ENCODE measurements around the gene ARHGEF28. TPM values are rescaled to one million over a fixed set of nuclear protein-coding genes. Genes with fewer than 3 reads are reported as not detected.

ARHGEF28 gene
- total and polyA plus RNA-seq, 12 donors = 0.62 to 3.4 (median 1.5) TPM

DNA sequence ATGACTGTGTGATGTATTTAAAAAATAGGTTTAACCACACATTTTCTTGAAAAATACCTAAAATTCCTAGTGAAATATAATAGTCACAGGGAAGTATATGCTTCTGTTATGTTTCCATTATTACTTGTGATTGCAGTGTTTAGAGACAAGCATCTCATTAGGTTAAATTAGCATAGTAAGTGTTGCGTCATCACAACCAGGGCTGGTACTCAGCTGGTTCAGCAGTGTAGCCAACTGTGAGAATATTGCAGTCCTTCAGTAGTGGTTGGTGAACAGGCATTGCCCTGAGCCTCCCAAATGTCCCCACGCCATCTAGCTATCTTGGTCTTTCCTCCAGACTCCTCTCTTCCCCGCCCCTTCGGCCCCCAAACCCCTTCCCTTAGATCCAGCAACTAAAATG lies 261.7 kb downstream of the ARHGEF28 start:
- no peak for DNase-seq
- TF ChIP-seq, protein P1, sequence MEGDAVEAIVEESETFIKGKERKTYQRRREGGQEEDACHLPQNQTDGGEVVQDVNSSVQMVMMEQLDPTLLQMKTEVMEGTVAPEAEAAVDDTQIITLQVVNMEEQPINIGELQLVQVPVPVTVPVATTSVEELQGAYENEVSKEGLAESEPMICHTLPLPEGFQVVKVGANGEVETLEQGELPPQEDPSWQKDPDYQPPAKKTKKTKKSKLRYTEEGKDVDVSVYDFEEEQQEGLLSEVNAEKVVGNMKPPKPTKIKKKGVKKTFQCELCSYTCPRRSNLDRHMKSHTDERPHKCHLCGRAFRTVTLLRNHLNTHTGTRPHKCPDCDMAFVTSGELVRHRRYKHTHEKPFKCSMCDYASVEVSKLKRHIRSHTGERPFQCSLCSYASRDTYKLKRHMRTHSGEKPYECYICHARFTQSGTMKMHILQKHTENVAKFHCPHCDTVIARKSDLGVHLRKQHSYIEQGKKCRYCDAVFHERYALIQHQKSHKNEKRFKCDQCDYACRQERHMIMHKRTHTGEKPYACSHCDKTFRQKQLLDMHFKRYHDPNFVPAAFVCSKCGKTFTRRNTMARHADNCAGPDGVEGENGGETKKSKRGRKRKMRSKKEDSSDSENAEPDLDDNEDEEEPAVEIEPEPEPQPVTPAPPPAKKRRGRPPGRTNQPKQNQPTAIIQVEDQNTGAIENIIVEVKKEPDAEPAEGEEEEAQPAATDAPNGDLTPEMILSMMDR (IDR thresholded peaks at IDR 0.05) = no peak
- no peaks in the 10 kb centered on the region for H3K27me3 ChIP-seq
- H3K9me3 ChIP-seq = no peaks in the 10 kb centered on the region
- peaks cover 0 to 14% (median 0%) of the 10 kb centered on the region in 9 donors for H3K36me3 ChIP-seq
- H3K4me3 ChIP-seq = no peak overlapping the region
- intact Hi-C loops (cut with DNase I) = no loop called here
- 92 to 96% methylated on average over 4 of the region's 4 CpGs for WGBS, 2 donors
- no peak overlapping the region for H3K27ac ChIP-seq
- ATAC-seq = no peak
- H3K4me1 ChIP-seq = no peaks in the 10 kb centered on the region

DNA sequence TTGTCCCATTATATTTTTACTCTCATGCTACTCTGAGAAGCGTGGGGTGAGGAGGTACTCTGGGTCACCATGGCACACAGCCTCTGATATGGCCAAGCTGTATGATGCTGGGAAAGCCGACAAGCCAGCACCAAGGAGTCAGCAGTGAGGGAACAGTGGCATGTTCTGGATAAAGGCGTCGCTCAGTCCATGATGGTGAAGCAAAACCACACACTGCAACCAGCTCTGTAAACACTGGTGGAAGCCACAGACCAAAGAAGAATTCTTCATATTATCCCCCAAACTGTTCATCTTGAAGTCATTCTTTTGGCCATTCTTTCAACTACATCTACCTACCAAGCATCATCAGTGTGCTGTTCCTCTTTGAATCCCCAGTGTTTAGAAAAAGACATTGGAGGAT lies 264.6 kb downstream of the ARHGEF28 start:
- TF ChIP-seq, protein P1 (IDR thresholded peaks at IDR 0.05) = no peak
- Histone ChIP-seq H3K36me3 (peaks cover 0 to 24% (median 0%) of the 10 kb centered on the region in 9 donors), H3K4me1 (no peaks in the 10 kb centered on the region), H3K4me3 (no peak overlapping the region), H3K27ac (no peak overlapping the region), H3K27me3 (peaks cover 0 to 5% (median 0%) of the 10 kb centered on the region in 7 donors), H3K9me3 (no peaks in the 10 kb centered on the region)
- intact Hi-C loops (cut with DNase I) = no loop called here
- no peak for ATAC-seq
- no peak for DNase-seq
- WGBS, 2 donors = 95 to 96% methylated on average over 4 of the region's 4 CpGs

DNA sequence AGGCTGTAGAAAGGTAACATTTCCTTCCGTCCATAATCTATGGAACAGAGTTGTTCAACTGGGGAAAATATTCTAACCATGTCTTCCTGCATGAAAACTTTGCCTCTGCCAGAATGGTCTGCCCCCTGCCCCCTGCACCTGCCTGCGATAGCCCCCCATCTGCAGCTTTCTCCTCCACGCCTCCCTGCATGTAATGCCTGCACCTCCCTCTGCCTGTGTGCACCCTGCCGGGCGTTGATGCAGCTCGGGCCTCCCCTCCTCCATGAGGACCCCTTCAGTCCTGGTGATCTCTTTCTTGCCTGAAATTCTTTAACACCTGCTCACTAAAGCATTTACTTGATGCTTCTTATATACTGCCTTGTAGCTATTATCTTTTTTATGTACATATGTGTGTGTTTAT lies 266.2 kb downstream of the ARHGEF28 start:
- peaks cover 0 to 5% (median 0%) of the 10 kb centered on the region in 7 donors for H3K27me3 ChIP-seq
- TF ChIP-seq, protein P1 (IDR thresholded peaks at IDR 0.05) = no peak
- H3K36me3 ChIP-seq = peaks cover 0 to 14% (median 0%) of the 10 kb centered on the region in 9 donors
- no peaks in the 10 kb centered on the region for H3K9me3 ChIP-seq
- intact Hi-C loops (cut with DNase I) = no loop called here
- no peak overlapping the region for H3K27ac ChIP-seq
- ATAC-seq (no peak), DNase-seq (no peak)
- no peaks in the 10 kb centered on the region for H3K4me1 ChIP-seq
- WGBS, 2 donors = 92% methylated on average over 6 of the region's 6 CpGs
- no peak overlapping the region for H3K4me3 ChIP-seq

DNA sequence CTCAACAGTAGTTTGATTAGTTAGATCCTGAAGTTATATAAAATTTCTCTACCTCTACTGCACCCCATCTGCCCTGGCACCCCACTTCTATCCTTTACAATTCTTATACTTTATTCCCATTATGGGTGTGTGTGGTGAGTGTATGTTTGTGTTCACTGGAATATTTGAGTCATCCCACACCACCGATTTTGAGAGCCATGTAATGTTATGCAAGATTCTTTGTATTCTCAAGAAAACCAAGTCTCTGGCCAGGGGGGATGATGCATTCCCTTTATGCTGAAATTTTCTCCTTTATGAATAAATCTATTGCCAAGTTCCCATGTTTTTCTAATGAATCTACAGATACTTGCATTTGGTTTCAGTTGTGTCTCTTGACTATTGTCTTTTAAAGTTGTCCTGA lies 266.8 kb downstream of the ARHGEF28 start:
- no peak for DNase-seq
- Histone ChIP-seq H3K27ac (no peak overlapping the region), H3K36me3 (peaks cover 0 to 10% (median 0%) of the 10 kb centered on the region in 9 donors), H3K4me3 (no peak overlapping the region), H3K4me1 (peaks cover 0 to 6% (median 0%) of the 10 kb centered on the region in 9 donors), H3K9me3 (no peaks in the 10 kb centered on the region), H3K27me3 (peaks cover 0 to 5% (median 0%) of the 10 kb centered on the region in 7 donors)
- intact Hi-C loops (cut with DNase I) = no loop called here
- no peak for ATAC-seq
- WGBS, 2 donors = 76 to 83% methylated on average over 1 of the region's 1 CpG
- TF ChIP-seq, protein P1 (IDR thresholded peaks at IDR 0.05) = no peak
